Transverse colon (tissue), 4 donors: ENCODE data around the gene LSM12. TPM values are rescaled to one million over a fixed set of nuclear protein-coding genes. Genes with fewer than 3 reads are reported as not detected.

Source experiments
- DNase-seq: peaks from one replicate; pipeline ENCODE4 v3.0.0-alpha.2; 2019
- H3K27ac ChIP-seq, 4 donors: fragments of 200-600 bp; sonication (generic); 2 replicates each; pipeline ENCODE4 v1.5.1; 2016 to 2018; ENCODE audit warnings: inconsistent platforms in 4 of 4
- H3K27me3 ChIP-seq: fragments of 200-600 bp; sonication (generic); 2 replicates; pipeline ENCODE4 v1.5.1; 2017; ENCODE audit warnings: inconsistent platforms
- H3K36me3 ChIP-seq, 4 donors: fragments of 200-600 bp; sonication (generic); 2 replicates each; pipeline ENCODE4 v1.5.1; 2017 to 2019; ENCODE audit warnings: inconsistent platforms in 4 of 4
- H3K4me1 ChIP-seq, 4 donors: fragments of 200-600 bp; sonication (generic); 2 replicates each; pipeline ENCODE4 v1.5.1; 2017 to 2020; ENCODE audit warnings: inconsistent platforms in 4 of 4
- H3K4me3 ChIP-seq, 4 donors: fragments of 200-600 bp; sonication (generic); 1 replicate in 1 of 4; 2 replicates in 3 of 4; pipeline versions ENCODE4 v1.5.1 to v1.6.1; 2017 to 2019; ENCODE audit warnings: inconsistent platforms in 4 of 4
- H3K9me3 ChIP-seq, 2 donors: fragments of 200-600 bp; sonication (generic); 2 replicates each; pipeline ENCODE4 v1.5.1; 2017 to 2019; ENCODE audit warnings: inconsistent platforms in 2 of 2
- EP300 ChIP-seq: sonication (generic); formaldehyde crosslinking; IDR thresholded peaks from one replicate; pipeline ENCODE4 v1.6.1; 2017; ENCODE audit warnings: antibody characterized with exemption, low read depth
- POLR2A ChIP-seq: fragments of 450-650 bp; IDR thresholded peaks from one replicate; pipeline ENCODE4 v1.6.1; 2016; ENCODE audit warnings: antibody characterized with exemption, mild to moderate bottlenecking, moderate library complexity
- POLR2AphosphoS5 ChIP-seq, 3 donors: sonication (generic); formaldehyde crosslinking; IDR thresholded peaks; one replicate each; pipeline ENCODE4 v1.6.1; 2016; ENCODE audit warnings: antibody characterized with exemption in 3 of 3
- WGBS, 2 donors: methylation state at CpG; one replicate each; pipeline ENCODE4 v1.1.5; 2018; ENCODE audit warnings: low coverage in 1 of 2; 5-methylcytosine and 5-hydroxymethylcytosine counted together
- in situ Hi-C, 4 donors: fragments of 200-750 bp; cut with MboI; loops; one replicate each; pipeline versions ENCODE4 v1.15.0 to v1.15.1; 2017; ENCODE audit warnings: low sequenced_read_pairs in 3 of 4, low pct_ligation_motif_present in 1 of 4, low pct_unique_long_range_greater_than_20kb in 1 of 4
- intact Hi-C: fragments of 100-400 bp; cut with DNase I; formaldehyde crosslinking; loops from one replicate; pipeline ENCODE4 v1.15.1; 2023; ENCODE audit warnings: low total_unique reads
- total RNA-seq, 4 donors: library from RNA; depleted of rRNA; stranded (reverse); fragments of >200 nt; gene quantifications; one replicate each; pipeline ENCODE4 v1.1.0, GENCODE V29; 2016
- TF ChIP-seq, protein P1 (sequence below), 5 experiments: fragments of 200-600 bp in 3 of 5; fragments of 450-650 bp in 2 of 5; sonication (generic) in 3 of 5; IDR thresholded peaks; 1 replicate in 2 of 5; 2 replicates in 3 of 5; pipeline ENCODE4 v1.5.1; 2016 to 2017; ENCODE audit warnings: antibody characterized with exemption in 5 of 5, inconsistent platforms in 3 of 5, mild to moderate bottlenecking in 2 of 5, moderate library complexity in 1 of 5

Gene LSM12
- total RNA-seq, 4 donors from 2014 or later: 5.4 to 29.2 (median 22.9) TPM

DNA sequence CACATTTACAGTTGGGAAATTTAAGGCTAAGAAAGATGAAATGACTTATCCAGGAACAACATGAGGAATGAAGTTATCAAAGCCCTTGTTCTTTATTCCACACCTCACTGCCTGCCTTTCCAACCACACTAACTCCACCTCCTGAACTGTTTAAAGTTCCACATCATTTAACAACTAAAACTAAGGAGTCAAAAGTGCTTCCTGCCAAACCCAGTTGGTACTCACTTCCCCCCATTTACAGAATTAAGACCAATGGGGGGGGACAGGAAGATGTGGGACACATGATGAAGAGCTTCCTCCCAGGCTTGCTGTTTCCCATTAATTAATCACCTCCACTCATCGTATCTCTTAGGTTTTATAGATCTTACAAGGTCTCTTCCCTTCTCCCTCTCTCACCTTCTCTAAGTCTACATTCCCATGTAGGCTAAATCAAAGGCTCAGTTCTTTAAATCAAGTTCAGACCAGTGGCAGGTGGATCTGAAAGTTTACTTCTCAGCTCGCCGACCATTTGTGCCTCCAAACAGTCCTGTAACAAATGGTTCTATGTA, 32.5 kb downstream of the LSM12 start:
- peaks cover 0 to 27% (median 10%) of the 10 kb centered on the region in 4 donors for H3K36me3 ChIP-seq
- no peaks in the 10 kb centered on the region for H3K27me3 ChIP-seq
- TF ChIP-seq, protein P1, sequence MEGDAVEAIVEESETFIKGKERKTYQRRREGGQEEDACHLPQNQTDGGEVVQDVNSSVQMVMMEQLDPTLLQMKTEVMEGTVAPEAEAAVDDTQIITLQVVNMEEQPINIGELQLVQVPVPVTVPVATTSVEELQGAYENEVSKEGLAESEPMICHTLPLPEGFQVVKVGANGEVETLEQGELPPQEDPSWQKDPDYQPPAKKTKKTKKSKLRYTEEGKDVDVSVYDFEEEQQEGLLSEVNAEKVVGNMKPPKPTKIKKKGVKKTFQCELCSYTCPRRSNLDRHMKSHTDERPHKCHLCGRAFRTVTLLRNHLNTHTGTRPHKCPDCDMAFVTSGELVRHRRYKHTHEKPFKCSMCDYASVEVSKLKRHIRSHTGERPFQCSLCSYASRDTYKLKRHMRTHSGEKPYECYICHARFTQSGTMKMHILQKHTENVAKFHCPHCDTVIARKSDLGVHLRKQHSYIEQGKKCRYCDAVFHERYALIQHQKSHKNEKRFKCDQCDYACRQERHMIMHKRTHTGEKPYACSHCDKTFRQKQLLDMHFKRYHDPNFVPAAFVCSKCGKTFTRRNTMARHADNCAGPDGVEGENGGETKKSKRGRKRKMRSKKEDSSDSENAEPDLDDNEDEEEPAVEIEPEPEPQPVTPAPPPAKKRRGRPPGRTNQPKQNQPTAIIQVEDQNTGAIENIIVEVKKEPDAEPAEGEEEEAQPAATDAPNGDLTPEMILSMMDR (IDR thresholded peaks at IDR 0.05): no peak
- no peak for TF ChIP-seq POLR2A
- TF ChIP-seq EP300: no peak
- TF ChIP-seq POLR2AphosphoS5 (IDR thresholded peaks at IDR 0.05): no peak
- no peak for DNase-seq
- H3K9me3 ChIP-seq: no peaks in the 10 kb centered on the region
- WGBS, 2 donors: 71 to 84% methylated on average over 3 of the region's 3 CpGs
- intact Hi-C loops (no loop called here), in situ Hi-C loops (no loop called here)
- H3K4me1 ChIP-seq: no peaks in the 10 kb centered on the region
- H3K27ac ChIP-seq: no peak overlapping the region
- H3K4me3 ChIP-seq: no peak overlapping the region

DNA sequence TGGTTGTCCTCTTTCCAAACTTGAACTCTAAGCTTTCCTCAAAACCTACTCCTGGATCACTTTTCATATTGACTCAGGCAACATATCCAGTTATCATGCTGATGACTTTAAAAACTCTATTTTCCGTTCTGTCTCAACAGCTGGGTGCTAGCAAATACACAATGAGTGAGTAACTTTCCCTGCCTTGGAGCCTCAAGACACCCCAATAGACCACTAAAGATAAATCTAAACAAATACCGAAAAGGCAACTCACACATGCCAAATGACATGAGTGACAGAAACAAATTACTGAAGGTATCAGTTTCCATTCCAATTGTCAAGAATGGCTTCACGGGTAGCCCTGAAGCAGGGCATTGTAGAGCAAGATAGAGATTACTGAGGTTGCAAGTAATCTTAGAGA, 36.0 kb downstream of the LSM12 start:
- DNase-seq: no peak
- WGBS, 2 donors: 78 to 84% methylated on average over 1 to 3 of the region's 3 CpGs
- Histone ChIP-seq H3K27ac (no peak overlapping the region), H3K4me1 (no peaks in the 10 kb centered on the region), H3K27me3 (no peaks in the 10 kb centered on the region), H3K4me3 (no peak overlapping the region), H3K36me3 (peaks cover 0 to 5% (median 2%) of the 10 kb centered on the region in 4 donors), H3K9me3 (no peaks in the 10 kb centered on the region)
- intact Hi-C loops: no loop called here
- TF ChIP-seq EP300 (no peak), POLR2A (no peak), POLR2AphosphoS5 (IDR thresholded peaks at IDR 0.05) (no peak)
- TF ChIP-seq, protein P1 (IDR thresholded peaks at IDR 0.05): no peak
- in situ Hi-C loops: no loop called here

DNA sequence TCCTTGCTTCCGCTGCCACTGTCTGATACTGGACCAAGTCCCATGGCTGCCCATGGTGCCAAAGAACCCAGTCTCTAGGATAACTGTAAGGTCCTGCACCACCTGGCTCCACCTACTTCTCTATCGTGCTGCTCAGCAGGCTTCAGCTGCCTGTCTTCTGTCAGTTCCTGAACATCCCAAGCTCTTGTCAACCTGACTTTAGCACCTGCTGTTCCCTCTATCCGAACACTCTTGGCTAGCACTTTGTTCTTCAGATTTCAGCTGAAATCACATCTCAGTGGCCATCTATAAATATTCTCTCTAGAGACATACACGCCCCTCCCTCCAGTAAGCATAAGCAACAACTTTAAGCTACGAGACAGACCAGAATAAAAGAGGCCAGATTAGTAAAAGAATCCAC, 36.7 kb downstream of the LSM12 start:
- no peak for DNase-seq
- TF ChIP-seq, protein P1 (IDR thresholded peaks at IDR 0.05): no peak
- no peak for TF ChIP-seq EP300
- no peak for TF ChIP-seq POLR2A
- TF ChIP-seq POLR2AphosphoS5 (IDR thresholded peaks at IDR 0.05): no peak
- in situ Hi-C loops (no loop called here), intact Hi-C loops (no loop called here)
- Histone ChIP-seq H3K4me1 (no peaks in the 10 kb centered on the region), H3K9me3 (no peaks in the 10 kb centered on the region), H3K27ac (no peak overlapping the region), H3K27me3 (no peaks in the 10 kb centered on the region), H3K36me3 (peaks cover 0 to 5% (median 2%) of the 10 kb centered on the region in 4 donors), H3K4me3 (no peak overlapping the region)
- WGBS, 2 donors: 82 to 85% methylated on average over 5 of the region's 5 CpGs

- no peak overlapping the region for H3K4me3 ChIP-seq
- intact Hi-C loops: no loop called here
- DNase-seq: no peak
- 73 to 76% methylated on average over 2 to 4 of the region's 4 CpGs for WGBS, 2 donors
- no peak overlapping the region for H3K27ac ChIP-seq
- no peaks in the 10 kb centered on the region for H3K36me3 ChIP-seq
- H3K4me1 ChIP-seq: no peaks in the 10 kb centered on the region
- H3K9me3 ChIP-seq: no peaks in the 10 kb centered on the region
- in situ Hi-C loops: no loop called here
- no peaks in the 10 kb centered on the region for H3K27me3 ChIP-seq
- TF ChIP-seq, protein P1 (IDR thresholded peaks at IDR 0.05): no peak
- TF ChIP-seq EP300 (no peak), POLR2AphosphoS5 (IDR thresholded peaks at IDR 0.05) (no peak), POLR2A (no peak)
These were observed 41.6 kb downstream of the LSM12 start for GRCh38 chr17:44024853-44025252.
